Heart left ventricle (tissue), 16 donors: ENCODE measurements around the gene SLC44A1. TPM values are rescaled to one million over a fixed set of nuclear protein-coding genes. Genes with fewer than 3 reads are reported as not detected.

Source experiments
- ATAC-seq, 4 donors: fragments of 200-7000 bp; cut with Tn5 transposase; one replicate each; pipeline ENCODE4 v1.9.1; 2020 to 2022; ENCODE audit warnings: moderate library complexity in 4 of 4, mild to moderate bottlenecking in 3 of 4, moderate number of reproducible peaks in 1 of 4
- DNase-seq, 5 donors: peaks; one replicate each; pipeline ENCODE4 v3.0.0-alpha.2; 2020
- H3K27ac ChIP-seq, 12 donors: fragments of 200-600 bp; sonication (generic) in 4 of 12; one replicate each; pipeline versions ENCODE4 v1.5.0 to v1.8.0; 2016 to 2022; ENCODE audit warnings: mild to moderate bottlenecking in 2 of 12
- H3K27me3 ChIP-seq, 9 donors: fragments of 200-600 bp; sonication (generic) in 2 of 9; one replicate each; pipeline versions ENCODE4 v1.5.1 to v1.8.0; 2016 to 2022; ENCODE audit warnings: mild to moderate bottlenecking in 3 of 9
- H3K36me3 ChIP-seq, 9 donors: fragments of 200-600 bp; sonication (generic) in 2 of 9; one replicate each; pipeline versions ENCODE4 v1.5.0 to v1.8.0; 2018 to 2022; ENCODE audit warnings: mild to moderate bottlenecking in 2 of 9
- H3K4me1 ChIP-seq, 12 donors: fragments of 200-600 bp; sonication (generic) in 4 of 12; one replicate each; pipeline versions ENCODE4 v1.5.0 to v1.8.0; 2016 to 2022; ENCODE audit warnings: mild to moderate bottlenecking in 3 of 12
- H3K4me3 ChIP-seq, 12 donors: fragments of 200-600 bp; sonication (generic) in 4 of 12; one replicate each; pipeline versions ENCODE4 v1.5.0 to v1.8.0; 2017 to 2022; ENCODE audit warnings: mild to moderate bottlenecking in 9 of 12, moderate library complexity in 4 of 12
- H3K9me3 ChIP-seq, 12 donors: fragments of 200-600 bp; sonication (generic) in 4 of 12; one replicate each; pipeline versions ENCODE4 v1.5.0 to v1.8.0; 2016 to 2022; ENCODE audit warnings: mild to moderate bottlenecking in 1 of 12
- CTCF ChIP-seq, 12 donors: fragments of 200-600 bp; sonication (generic) in 4 of 12; IDR thresholded peaks; one replicate each; pipeline versions ENCODE4 v1.5.0 to v1.8.0; 2018 to 2022; ENCODE audit warnings: antibody characterized with exemption in 12 of 12, mild to moderate bottlenecking in 5 of 12
- POLR2A ChIP-seq, 2 donors: fragments of 450-650 bp; IDR thresholded peaks; one replicate each; pipeline ENCODE4 v1.6.1; 2017; ENCODE audit warnings: antibody characterized with exemption in 2 of 2, mild to moderate bottlenecking in 2 of 2, moderate library complexity in 2 of 2
- WGBS, 4 donors: extraction: QIAGEN DNeasy Blood & Tissue Kit in 2 of 4; methylation state at CpG; one replicate each; pipeline versions ENCODE4 v1.1.5 to v1.1.7; 2013 to 2018; 5-methylcytosine and 5-hydroxymethylcytosine counted together
- intact Hi-C, 10 donors: fragments of 100-400 bp; cut with DNase I; formaldehyde crosslinking; loops; one replicate each; pipeline versions ENCODE4 v1.11.1 to v1.14.2; 2022
- polyA plus RNA-seq, 2 donors: library from polyadenylated mRNA; stranded (reverse); fragments of 200-250 nt; gene quantifications; one replicate each; pipeline ENCODE4 v1.2.3, GENCODE V29; 2013
- total RNA-seq, 9 donors: library from RNA; depleted of rRNA in 2 of 9; stranded (reverse); fragments of >200 nt in 2 of 9; fragmentation: NEBNext Ultra II Directional in 3 of 9; extraction: Animal tissue kit (Norgen Biotek cat#: 25700) in 3 of 9; gene quantifications; one replicate each; pipeline versions ENCODE4 v1.1.0 to v1.2.4, GENCODE V29; 2016 to 2023
- donor health status: ischemic (EF 13 %, LVEDD 7.1; RV severe dilation, severe dysfunction).
- donor health status: healthy with polysubstance abuse.
- donor health status: DM: no; HTN: yes; CAD: no.
- donor health status: DM: no; HTN: no; CAD: no.
- donor health status: ischemic (EF 25% LVEDD 6.9; RV normal size, moderate dysfunction).
- donor health status: ischemic (EF 25% LVEDD 5.7; RV mildly dilated, moderate dysfunction).
- donor health status: healthy.
- donor health status: DM: yes; HTN: yes; CAD: no.
- donor health status: ischemic (EF 35%, LVEDD 5.7; RV mildly dilated, moderate dysfunction).
- donor health status: nonischemic (EF 11% LVEDD 7.7; RV severe dilation, severe dysfunction).
- donor health status: DM: yes; HTN: yes; CAD: no.
- donor health status: PGD.
- donor health status: ischemic (EF 29% LVEDD 5.4; RV normal size, mild dysfunction).
- donor health status: nonischemic (EF 23%, LVEDD 6.1; RV moderate dilation, normal function).

SLC44A1 gene
- total and polyA plus RNA-seq, 11 donors, result 5.1 to 29.4 (median 21.3) TPM

GRCh38 chr9:105236261-105236660 lies 8.2 kb upstream of the SLC44A1 start:
- Histone ChIP-seq H3K4me1 (peaks cover 0 to 4% (median 0%) of the 10 kb centered on the region in 12 donors), H3K9me3 (no peaks in the 10 kb centered on the region), H3K27me3 (no peaks in the 10 kb centered on the region), H3K36me3 (no peaks in the 10 kb centered on the region), H3K4me3 (no peak overlapping the region), H3K27ac (no peak overlapping the region)
- DNase-seq (no peak), ATAC-seq (no peak)
- intact Hi-C loops, result no loop called here
- no peak for TF ChIP-seq POLR2A (IDR thresholded peaks at IDR 0.05)
- TF ChIP-seq CTCF (IDR thresholded peaks at IDR 0.05), result no peak
- 92 to 98% (median 96%) methylated on average over 1 of the region's 1 CpG for WGBS, 4 donors

GRCh38 chr9:105237246-105237645 lies 7.2 kb upstream of the SLC44A1 start:
- ATAC-seq, result no peak
- intact Hi-C loops, result no loop called here
- 90 to 96% (median 94%) methylated on average over 3 of the region's 3 CpGs for WGBS, 4 donors

GRCh38 chr9:105238302-105238701 lies 6.1 kb upstream of the SLC44A1 start:
- no peaks in the 10 kb centered on the region for H3K27me3 ChIP-seq
- ATAC-seq (no peak), DNase-seq (no peak)
- intact Hi-C loops, result no loop called here
- peaks cover 0 to 23% (median 12%) of the 10 kb centered on the region in 12 donors for H3K4me1 ChIP-seq
- H3K27ac ChIP-seq, result no peak overlapping the region
- TF ChIP-seq POLR2A (IDR thresholded peaks at IDR 0.05), result no peak
- no peak for TF ChIP-seq CTCF (IDR thresholded peaks at IDR 0.05)
- H3K9me3 ChIP-seq, result no peaks in the 10 kb centered on the region
- no peaks in the 10 kb centered on the region for H3K36me3 ChIP-seq
- no peak overlapping the region for H3K4me3 ChIP-seq
- WGBS, 4 donors, result 72 to 80% (median 74%) methylated on average over 3 of the region's 3 CpGs

More at GRCh38 chr9:105237246-105237645, 7.2 kb upstream of the SLC44A1 start:
- no peak for DNase-seq
- Histone ChIP-seq H3K27me3 (no peaks in the 10 kb centered on the region), H3K27ac (no peak overlapping the region), H3K4me1 (peaks cover 0 to 14% (median 8%) of the 10 kb centered on the region in 12 donors), H3K4me3 (no peak overlapping the region), H3K9me3 (no peaks in the 10 kb centered on the region), H3K36me3 (no peaks in the 10 kb centered on the region)
- TF ChIP-seq CTCF (IDR thresholded peaks at IDR 0.05) (no peak), POLR2A (IDR thresholded peaks at IDR 0.05) (no peak)

GRCh38 chr9:105241356-105242043 lies 3.0 kb upstream of the SLC44A1 start:
- ATAC-seq, result no peak
- WGBS, 4 donors, result 62 to 68% (median 64%) methylated on average over 4 of the region's 4 CpGs
- TF ChIP-seq POLR2A (IDR thresholded peaks at IDR 0.05) (no peak), CTCF (IDR thresholded peaks at IDR 0.05) (no peak)
- intact Hi-C loops, result loop anchor here in 4 of 10 donors (2.0 to 10.0 kb wide), 9 partner anchors 51 to 377 kb away; no protein-coding TSS in a partner anchor
- Histone ChIP-seq H3K4me1 (peaks cover 0 to 38% (median 23%) of the 10 kb centered on the region in 12 donors), H3K9me3 (no peaks in the 10 kb centered on the region), H3K36me3 (no peaks in the 10 kb centered on the region), H3K4me3 (no peak overlapping the region), H3K27ac (peak overlapping the region in 3 of 12 donors; percentile 38 to 89 (median 60)), H3K27me3 (no peaks in the 10 kb centered on the region)
- no peak for DNase-seq
